ENCODE data around the gene PXYLP1.
A peak's percentile ranks its signal among the peaks of the same experiment; 100 is the strongest.

Gene PXYLP1

DNA sequence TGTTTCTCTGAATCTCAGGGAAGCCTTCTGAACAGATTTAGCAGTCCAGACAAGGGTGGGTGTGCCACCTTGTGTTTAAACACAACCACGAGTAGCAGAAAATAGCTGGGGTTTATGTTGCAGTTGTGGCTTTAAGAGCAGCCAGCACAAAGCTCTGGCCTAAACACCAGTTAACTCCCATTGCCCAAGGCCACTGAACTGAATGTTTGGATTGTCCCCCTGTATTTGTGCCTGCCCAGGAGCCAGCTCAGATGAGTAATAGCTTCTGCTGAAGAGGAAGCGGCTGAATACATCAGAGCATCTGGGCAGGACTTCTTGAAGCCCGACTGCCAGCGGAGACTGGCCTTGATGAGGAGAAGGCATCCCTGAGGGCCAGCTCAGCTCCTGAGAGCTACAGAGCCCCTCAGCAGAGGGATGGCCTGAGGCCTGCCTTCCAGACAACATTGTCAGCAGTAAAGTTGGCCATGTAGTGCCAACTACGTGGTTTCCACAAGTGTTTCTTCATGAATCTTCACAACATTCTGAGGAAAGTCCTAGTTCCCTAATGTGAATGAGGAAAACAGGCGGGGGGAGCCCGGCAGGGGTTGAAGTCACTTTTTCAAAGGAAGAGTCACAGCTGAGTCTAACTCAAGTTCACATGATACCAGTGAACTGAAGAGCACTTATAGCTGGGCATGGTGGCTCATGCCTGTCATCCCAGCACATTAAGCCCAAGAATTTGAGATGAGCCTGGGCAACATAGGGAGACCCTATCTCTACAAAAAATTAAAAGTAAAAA is 70.9 kb downstream of the PXYLP1 start:
- TF ChIP-seq ELF4 (IDR thresholded peaks at IDR 0.05) (no peak), FOXK2 (IDR thresholded peaks at IDR 0.05) (no peak), SP1 (IDR thresholded peaks at IDR 0.05) (no peak), LEF1 (IDR thresholded peaks at IDR 0.05; ENCODE audit: borderline replicate concordance) (no peak), ARNT (IDR thresholded peaks at IDR 0.05) (no peak), SUZ12 (IDR thresholded peaks at IDR 0.05) (no peak), NFRKB (IDR thresholded peaks at IDR 0.05) (no peak), L3MBTL2 (conservative IDR thresholded peaks at IDR 0.05) (no peak), BHLHE40 (IDR thresholded peaks at IDR 0.05; ENCODE audit: borderline replicate concordance) (no peak), TARDBP (IDR thresholded peaks at IDR 0.05) (no peak), HDGF (IDR thresholded peaks at IDR 0.05; ENCODE audit: borderline replicate concordance) (no peak), ZNF384 (IDR thresholded peaks at IDR 0.05) (no peak)

DNA sequence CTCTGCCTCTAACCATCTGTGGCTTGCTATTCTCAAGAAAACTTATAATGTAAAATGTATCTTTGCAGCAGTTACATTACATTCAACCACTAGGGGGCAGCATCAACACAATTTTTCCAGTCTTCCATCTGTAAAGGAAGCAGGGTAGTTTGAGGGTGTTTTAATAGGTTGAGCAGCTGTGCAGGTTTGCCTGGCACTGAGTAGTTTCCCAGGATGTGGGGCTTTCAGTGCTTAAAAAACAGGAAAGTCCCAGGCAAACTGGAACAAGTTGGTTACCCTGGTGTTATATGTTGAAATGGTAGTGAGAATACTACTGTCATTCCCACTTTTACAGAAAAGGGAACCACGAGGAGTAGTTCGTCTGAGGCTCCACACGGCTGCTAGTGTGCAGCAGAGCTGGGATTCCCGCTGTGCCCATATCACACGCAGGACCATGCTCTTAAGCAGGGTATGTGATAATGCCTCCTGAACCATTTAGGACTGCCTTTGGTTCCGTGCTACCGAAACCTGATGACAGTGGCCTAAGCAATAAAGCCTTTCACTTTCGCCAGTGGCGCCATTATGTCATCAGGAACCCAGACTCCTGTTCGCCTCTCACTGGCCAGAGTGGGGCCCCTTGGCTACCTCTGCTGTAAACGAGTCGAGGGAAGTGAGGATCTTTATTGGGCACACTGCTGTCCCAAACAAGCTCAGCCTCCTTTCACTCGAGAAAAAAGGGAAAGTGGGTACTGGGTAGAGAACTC is 72.0 kb downstream of the PXYLP1 start:
- ChIA-PET CTCF (interaction anchor here (0.8 to 2.1 kb wide), 4 partner anchors 8 to 151 kb away, joined by 3 to 7 read pairs (median 5); no protein-coding TSS in a partner anchor), POLR2A (interaction anchor here (1.6 kb wide), 1 partner anchor 8 kb away, joined by 6 read pairs; no protein-coding TSS in a partner anchor)
- TF ChIP-seq FOXM1 (IDR thresholded peaks at IDR 0.05; ENCODE audit: borderline replicate concordance) (no peak), NFRKB (IDR thresholded peaks at IDR 0.05) (no peak), ELF4 (IDR thresholded peaks at IDR 0.05) (no peak), CTBP1 (IDR thresholded peaks at IDR 0.05; ENCODE audit: borderline replicate concordance) (no peak), TARDBP (IDR thresholded peaks at IDR 0.05) (no peak), ARNT (IDR thresholded peaks at IDR 0.05) (no peak), ZNF384 (IDR thresholded peaks at IDR 0.05) (no peak), HDGF (IDR thresholded peaks at IDR 0.05; ENCODE audit: borderline replicate concordance) (no peak), L3MBTL2 (conservative IDR thresholded peaks at IDR 0.05) (no peak), FOXK2 (IDR thresholded peaks at IDR 0.05) (no peak), FOXA1 (IDR thresholded peaks at IDR 0.05) (no peak), PKNOX1 (IDR thresholded peaks at IDR 0.05) (no peak)
- DNase-seq (ENCODE audit: extremely low spot score), result peak; percentile 67

More for the DNA sequence above, 70.9 kb downstream of the PXYLP1 start:
- ChIA-PET POLR2A (interaction anchor here (1.6 kb wide), 1 partner anchor 9 kb away, joined by 6 read pairs; no protein-coding TSS in a partner anchor), CTCF (interaction anchor here (0.8 to 1.9 kb wide), 3 partner anchors 9 to 259 kb away, joined by 3 to 6 read pairs (median 4); no protein-coding TSS in a partner anchor)
- DNase-seq (ENCODE audit: extremely low spot score), result no peak

GRCh38 chr3:141305436-141305835 is 73.8 kb downstream of the PXYLP1 start:
- no peak for TF ChIP-seq NFRKB (IDR thresholded peaks at IDR 0.05)
- no peak for TF ChIP-seq SP1 (IDR thresholded peaks at IDR 0.05)
- no peak for TF ChIP-seq LEF1 (IDR thresholded peaks at IDR 0.05; ENCODE audit: borderline replicate concordance)
- no peak for TF ChIP-seq L3MBTL2 (conservative IDR thresholded peaks at IDR 0.05)
- no peak for TF ChIP-seq CTBP1 (IDR thresholded peaks at IDR 0.05; ENCODE audit: borderline replicate concordance)
- no peak for TF ChIP-seq ELF4 (IDR thresholded peaks at IDR 0.05)
- no peak for TF ChIP-seq FOXA1 (IDR thresholded peaks at IDR 0.05)
- TF ChIP-seq FOXM1 (IDR thresholded peaks at IDR 0.05; ENCODE audit: borderline replicate concordance), result no peak
- TF ChIP-seq SUZ12 (IDR thresholded peaks at IDR 0.05), result no peak
- TF ChIP-seq BHLHE40 (IDR thresholded peaks at IDR 0.05; ENCODE audit: borderline replicate concordance), result no peak
- no peak for TF ChIP-seq TARDBP (IDR thresholded peaks at IDR 0.05)
- no peak for TF ChIP-seq ZNF384 (IDR thresholded peaks at IDR 0.05)
- no peak for TF ChIP-seq FOXK2 (IDR thresholded peaks at IDR 0.05)
- no peak for TF ChIP-seq PKNOX1 (IDR thresholded peaks at IDR 0.05)
- ChIA-PET CTCF (interaction anchor here (0.7 to 2.1 kb wide), 2 partner anchors 149 to 259 kb away, joined by 3 to 7 read pairs; no protein-coding TSS in a partner anchor), POLR2A (no interaction called here)
- no peak for DNase-seq (ENCODE audit: extremely low spot score)

GRCh38 chr3:141306276-141306675 is 74.7 kb downstream of the PXYLP1 start:
- ChIA-PET CTCF (interaction anchor here (0.7 kb wide), 1 partner anchor 21 kb away, joined by 4 read pairs; no protein-coding TSS in a partner anchor), POLR2A (no interaction called here)
- TF ChIP-seq FOXK2 (IDR thresholded peaks at IDR 0.05) (no peak), TARDBP (IDR thresholded peaks at IDR 0.05) (no peak), PKNOX1 (IDR thresholded peaks at IDR 0.05) (no peak), LEF1 (IDR thresholded peaks at IDR 0.05; ENCODE audit: borderline replicate concordance) (no peak), NFRKB (IDR thresholded peaks at IDR 0.05) (no peak), HDGF (IDR thresholded peaks at IDR 0.05; ENCODE audit: borderline replicate concordance) (no peak), ZNF384 (IDR thresholded peaks at IDR 0.05) (no peak)
- DNase-seq (ENCODE audit: extremely low spot score), result no peak

DNA sequence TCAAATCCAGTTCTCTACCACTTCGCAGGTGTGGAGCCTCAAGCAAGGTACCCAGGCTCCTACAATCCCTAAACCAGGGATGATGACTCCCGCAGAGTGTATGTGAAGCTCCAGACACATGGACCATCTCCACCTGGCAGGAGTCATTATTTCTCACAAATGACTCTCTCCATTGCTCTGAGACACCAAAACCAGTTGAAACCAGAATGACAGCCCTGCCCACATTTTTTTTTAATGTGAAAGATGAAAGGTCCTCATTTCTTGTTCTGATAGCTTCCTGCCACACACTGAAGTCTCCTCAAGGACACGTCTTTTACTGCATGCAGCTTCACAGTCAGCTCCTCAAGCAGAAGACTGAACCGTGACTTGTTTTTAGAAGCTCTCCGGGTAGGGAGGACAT is 75.3 kb downstream of the PXYLP1 start:
- CTCF ChIA-PET, result interaction anchor here (0.7 kb wide), 1 partner anchor 22 kb away, joined by 4 read pairs; no protein-coding TSS in a partner anchor
- POLR2A ChIA-PET, result no interaction called here
- no peak for DNase-seq (ENCODE audit: extremely low spot score)
- TF ChIP-seq CTBP1 (IDR thresholded peaks at IDR 0.05; ENCODE audit: borderline replicate concordance) (no peak), FOXA1 (IDR thresholded peaks at IDR 0.05) (no peak), HDGF (IDR thresholded peaks at IDR 0.05; ENCODE audit: borderline replicate concordance) (no peak), ELF4 (IDR thresholded peaks at IDR 0.05) (no peak), PKNOX1 (IDR thresholded peaks at IDR 0.05) (no peak), LEF1 (IDR thresholded peaks at IDR 0.05; ENCODE audit: borderline replicate concordance) (no peak)

All from HEK293T (cell line).